T1000 (cell line): Measurements from ENCODE around the gene SOX12.
"Not testable (repeated sequence)": the region's sequence is repeated elsewhere in the genome, so short reads cannot be mapped to it uniquely, and the experiment has no call there.

ENCODE experiments used
- DNase-seq: peaks from one replicate; lab custom pipeline; 2025; ENCODE audit warnings: mixed read lengths; lab: John Stamatoyannopoulos, UW

SOX12 gene

GRCh38 chr20:362271-363254 lies 37.2 kb downstream of the SOX12 start:
- no peak for DNase-seq

- DNase-seq: no peak
Measured at GRCh38 chr20:363319-364078, 38.1 kb downstream of the SOX12 start.

GRCh38 chr20:364905-365794 lies 39.8 kb downstream of the SOX12 start:
- DNase-seq: no peak

GRCh38 chr20:366041-366718 lies 40.8 kb downstream of the SOX12 start:
- no peak for DNase-seq

GRCh38 chr20:366719-367485 lies 41.5 kb downstream of the SOX12 start:
- no peak for DNase-seq

GRCh38 chr20:367486-367887 lies 42.1 kb downstream of the SOX12 start:
- no peak for DNase-seq

GRCh38 chr20:368915-369314 lies 43.6 kb downstream of the SOX12 start:
- no peak for DNase-seq

- DNase-seq: no peak
Measured at GRCh38 chr20:370151-370600, 44.8 kb downstream of the SOX12 start.

- DNase-seq: no peak
Measured at GRCh38 chr20:370977-371754, 45.8 kb downstream of the SOX12 start.

GRCh38 chr20:371755-372542 lies 46.6 kb downstream of the SOX12 start:
- no peak for DNase-seq

GRCh38 chr20:372543-373082 lies 47.3 kb downstream of the SOX12 start:
- DNase-seq: not testable (repeated sequence)

GRCh38 chr20:373171-373890 lies 48.0 kb downstream of the SOX12 start:
- peak; percentile 38 for DNase-seq

- no peak for DNase-seq
Measured at GRCh38 chr20:375265-375889, 50.0 kb downstream of the SOX12 start.

- no peak for DNase-seq
Measured at GRCh38 chr20:376089-376488, 50.7 kb downstream of the SOX12 start.

- no peak for DNase-seq
Measured at GRCh38 chr20:376750-377149, 51.4 kb downstream of the SOX12 start.

GRCh38 chr20:377578-377977 lies 52.2 kb downstream of the SOX12 start:
- DNase-seq: not testable (repeated sequence)

GRCh38 chr20:378961-379336 lies 53.6 kb downstream of the SOX12 start:
- no peak for DNase-seq
